ENCODE measurements around the gene TMEM30B.
"Not testable (repeated sequence)": the region's sequence is repeated elsewhere in the genome, so short reads cannot be mapped to it uniquely, and the experiment has no call there.

TMEM30B gene, protein sequence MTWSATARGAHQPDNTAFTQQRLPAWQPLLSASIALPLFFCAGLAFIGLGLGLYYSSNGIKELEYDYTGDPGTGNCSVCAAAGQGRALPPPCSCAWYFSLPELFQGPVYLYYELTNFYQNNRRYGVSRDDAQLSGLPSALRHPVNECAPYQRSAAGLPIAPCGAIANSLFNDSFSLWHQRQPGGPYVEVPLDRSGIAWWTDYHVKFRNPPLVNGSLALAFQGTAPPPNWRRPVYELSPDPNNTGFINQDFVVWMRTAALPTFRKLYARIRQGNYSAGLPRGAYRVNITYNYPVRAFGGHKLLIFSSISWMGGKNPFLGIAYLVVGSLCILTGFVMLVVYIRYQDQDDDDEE

DNA sequence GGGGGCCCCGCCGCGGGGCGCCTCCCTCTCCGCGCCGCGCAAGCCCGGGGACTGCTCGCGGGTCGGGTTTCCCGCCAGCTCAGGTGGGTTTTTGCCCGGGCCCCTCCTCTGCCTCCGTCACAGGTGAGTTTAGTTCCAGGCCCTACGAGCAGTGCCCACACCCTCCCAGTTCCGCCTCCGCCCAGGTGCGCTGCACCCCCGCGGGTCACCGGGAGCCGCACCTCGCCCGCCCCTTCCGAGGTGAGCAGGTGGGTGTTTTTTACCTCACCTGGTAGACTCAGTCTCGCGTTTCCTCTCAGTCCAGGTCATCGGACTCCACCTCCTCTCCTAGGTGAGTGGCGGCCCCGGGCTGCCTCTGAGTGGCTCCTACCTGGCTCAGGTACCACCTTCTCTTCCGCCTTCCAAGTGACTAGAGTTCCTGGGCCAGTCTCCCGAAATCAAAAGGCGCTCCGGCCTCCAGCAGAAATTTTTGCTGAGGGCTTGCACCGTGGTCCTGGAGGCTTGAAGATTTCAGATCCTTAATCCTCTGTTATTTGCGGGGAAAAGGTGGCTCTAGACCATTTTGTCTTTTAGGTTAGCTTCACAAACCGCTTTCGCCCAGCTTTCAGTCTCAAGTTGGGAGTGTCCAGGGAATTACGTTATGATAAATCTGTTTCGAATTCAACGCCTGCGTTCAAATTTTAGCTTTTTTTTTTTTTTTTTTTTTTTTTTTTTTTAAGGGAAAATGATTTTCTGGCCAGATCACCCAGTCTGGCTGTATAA, at the start of gene TMEM30B:
Gene TMEM30B (minus strand): TSS at position 153 of the 762 bp plus-strand sequence. CDS start 191 bp downstream, outside the sequence.
- DNase-seq: no peak

DNA sequence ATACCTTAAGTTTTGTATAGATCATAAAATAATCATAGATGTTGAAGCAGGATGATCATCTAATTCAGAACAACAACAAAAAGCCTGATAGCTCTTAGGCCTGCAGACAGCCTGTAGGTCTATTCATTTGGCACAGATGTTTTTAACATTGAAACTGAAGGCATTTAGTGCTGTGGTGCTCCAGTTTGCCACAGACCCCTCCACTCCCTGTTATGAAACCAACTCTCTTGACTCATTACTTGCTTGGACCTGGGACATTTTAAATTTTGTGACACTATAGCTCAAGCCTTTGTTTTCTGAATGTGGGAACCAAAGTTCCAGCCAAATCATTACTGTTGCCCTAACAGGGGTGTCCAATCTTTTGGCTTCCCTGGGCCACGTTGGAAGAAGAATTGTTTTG, 49.4 kb upstream of the TMEM30B start:
- DNase-seq: no peak

DNA sequence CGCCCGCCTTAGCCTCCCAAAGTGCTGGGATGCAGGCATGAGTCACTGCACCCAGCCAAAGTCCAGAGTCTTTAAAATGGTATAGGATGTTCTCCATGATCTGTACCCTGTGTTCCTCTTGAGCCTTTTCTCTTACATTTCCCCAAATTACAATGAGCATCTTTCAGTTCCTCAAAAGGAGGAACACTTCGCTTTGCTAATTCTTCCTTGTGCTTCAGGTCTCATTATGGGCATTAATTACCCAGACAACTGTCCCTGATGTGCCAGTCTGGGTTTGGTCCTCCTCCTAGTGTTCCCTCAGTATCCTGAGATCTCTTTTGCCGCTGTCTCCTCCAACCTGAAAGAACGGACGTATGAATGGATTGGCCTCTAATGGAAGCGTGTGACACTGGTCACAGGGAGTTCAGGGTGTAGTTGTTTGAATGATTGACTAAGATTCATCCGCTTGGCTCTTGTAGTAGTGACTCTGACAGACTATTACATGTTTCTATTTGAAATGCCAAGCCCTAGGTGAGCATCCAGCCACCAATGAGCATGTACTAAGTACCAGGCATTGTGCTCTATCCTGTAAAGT, 48.4 kb upstream of the TMEM30B start:
- no peak for DNase-seq

DNA sequence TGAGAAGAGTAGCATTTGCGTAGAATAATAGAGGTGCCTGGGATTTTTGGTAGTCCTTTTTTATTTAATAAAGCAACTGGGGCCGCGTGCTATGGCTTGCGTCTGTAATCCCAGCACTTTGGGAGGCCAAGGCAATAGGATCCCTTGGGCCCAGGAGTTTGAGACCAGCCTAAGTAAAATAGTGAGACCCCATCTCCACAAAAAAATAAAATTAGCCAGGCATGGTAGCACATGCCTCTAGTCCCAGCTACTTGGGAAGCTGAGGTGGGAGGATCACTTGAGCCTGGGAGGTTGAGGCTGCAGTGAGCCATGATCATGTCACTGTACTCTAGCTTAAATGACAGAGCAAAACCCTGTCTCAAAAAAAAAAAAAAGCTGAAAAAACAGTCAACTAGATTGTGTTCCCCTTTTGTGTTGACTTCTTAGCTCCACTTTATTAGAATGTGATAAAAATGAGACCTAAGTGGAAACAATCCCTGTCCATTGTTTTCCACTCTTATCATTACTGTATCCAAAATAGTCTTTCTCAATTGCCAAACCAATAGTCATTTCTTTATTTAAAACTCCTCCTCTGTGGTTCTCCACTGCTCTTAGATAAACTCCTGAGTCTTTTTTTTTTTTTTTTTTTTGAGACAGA, 47.6 kb upstream of the TMEM30B start:
- DNase-seq: no peak

DNA sequence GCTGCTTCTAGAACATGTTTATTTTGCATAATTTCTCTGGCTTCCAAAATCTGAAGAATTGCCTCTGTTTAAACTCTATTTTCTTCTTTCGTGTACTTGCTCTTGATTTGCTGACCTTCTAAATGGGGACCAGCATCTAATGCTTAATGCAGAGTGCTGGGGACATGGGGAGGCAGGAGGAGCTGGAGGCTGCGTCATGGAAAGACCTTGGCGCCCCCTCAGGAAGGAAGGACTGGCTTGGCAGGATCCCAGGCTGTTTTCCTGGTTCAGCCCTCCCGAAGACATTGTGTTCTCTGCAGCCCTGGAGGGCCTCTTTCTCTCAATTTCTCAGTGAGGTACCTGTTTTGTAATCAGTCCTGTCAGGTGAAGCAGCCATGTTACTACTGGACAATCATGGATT, 45.7 kb upstream of the TMEM30B start:
- no peak for DNase-seq

DNA sequence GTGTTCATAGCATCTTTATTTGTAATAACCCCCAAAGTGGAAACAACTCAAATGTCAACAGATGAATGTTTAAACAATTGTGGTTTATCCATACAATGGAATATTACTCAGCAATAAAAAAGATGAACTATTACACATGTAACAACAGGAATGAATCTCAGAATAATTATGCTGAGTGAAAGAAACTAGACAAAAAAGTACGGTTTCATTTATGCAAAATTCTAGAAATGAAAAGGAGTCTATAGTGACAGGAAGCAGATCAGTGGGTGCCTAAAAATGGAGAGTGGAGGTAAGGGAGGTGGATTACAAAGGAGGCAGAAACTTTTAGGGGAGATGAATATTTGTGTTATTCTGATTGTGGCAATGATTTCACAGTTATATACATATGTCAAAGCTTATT, 45.0 kb upstream of the TMEM30B start:
- DNase-seq: no peak

DNA sequence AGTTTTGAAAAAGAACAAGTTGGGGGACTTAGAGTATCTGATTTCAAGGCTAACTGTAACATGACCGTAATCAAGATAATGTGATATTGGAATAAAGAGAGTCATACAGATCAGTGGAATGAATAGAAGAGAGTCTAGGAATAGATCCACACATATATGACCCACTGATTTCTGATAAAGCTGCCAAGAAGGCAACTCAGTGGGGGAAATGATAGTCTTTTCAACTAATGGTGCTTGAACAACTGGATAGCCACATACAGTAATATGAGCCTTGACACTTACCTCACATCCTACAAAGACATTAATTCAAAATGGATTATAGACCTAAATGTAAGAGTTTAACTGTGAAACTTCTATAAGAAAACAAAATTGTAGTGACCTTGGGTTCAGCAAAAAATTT, 44.0 kb upstream of the TMEM30B start:
- DNase-seq: no peak

DNA sequence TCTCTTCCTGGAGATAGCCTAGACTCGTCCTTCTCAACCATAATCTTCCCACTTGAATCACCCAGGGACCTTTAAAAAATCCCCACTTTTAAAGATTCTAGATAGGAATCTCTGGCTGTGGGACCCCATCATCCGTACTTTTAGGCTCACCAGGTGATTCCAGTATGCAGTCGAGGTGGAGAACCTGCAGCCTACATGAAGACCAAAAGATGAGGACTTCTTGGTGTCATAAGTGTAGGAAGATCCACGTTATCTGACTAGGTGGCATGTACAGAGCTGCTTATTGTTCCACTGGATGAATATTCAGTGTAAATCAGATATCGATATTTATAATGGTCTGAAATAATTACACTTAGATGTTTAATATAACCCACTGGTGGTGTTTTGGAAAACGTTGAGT, 42.8 kb upstream of the TMEM30B start:
- DNase-seq: no peak

DNA sequence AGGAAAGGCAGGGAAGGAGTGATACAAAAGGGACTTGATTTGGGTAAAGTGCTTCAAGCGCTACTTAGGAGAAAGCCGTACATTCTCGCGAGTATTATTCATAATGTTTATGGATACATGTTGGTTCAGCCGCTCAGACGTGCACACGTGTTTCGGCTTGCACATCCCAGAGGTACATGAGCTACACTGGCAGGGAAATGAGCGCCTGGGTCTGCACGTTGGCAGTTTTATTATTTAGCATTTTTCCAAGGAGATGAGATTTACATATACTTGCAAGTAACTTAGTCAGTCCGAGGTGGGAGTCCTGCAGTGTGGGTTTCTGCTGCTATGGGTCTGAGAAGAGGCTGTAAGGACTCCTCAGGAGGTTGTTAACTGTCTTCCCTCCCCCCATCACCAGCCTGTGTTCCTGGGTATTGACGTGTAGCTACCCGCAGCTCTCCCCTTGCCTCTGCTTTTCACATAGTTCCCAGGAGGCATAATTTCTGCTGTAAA, 41.7 kb upstream of the TMEM30B start:
- DNase-seq: peak; percentile 3

DNA sequence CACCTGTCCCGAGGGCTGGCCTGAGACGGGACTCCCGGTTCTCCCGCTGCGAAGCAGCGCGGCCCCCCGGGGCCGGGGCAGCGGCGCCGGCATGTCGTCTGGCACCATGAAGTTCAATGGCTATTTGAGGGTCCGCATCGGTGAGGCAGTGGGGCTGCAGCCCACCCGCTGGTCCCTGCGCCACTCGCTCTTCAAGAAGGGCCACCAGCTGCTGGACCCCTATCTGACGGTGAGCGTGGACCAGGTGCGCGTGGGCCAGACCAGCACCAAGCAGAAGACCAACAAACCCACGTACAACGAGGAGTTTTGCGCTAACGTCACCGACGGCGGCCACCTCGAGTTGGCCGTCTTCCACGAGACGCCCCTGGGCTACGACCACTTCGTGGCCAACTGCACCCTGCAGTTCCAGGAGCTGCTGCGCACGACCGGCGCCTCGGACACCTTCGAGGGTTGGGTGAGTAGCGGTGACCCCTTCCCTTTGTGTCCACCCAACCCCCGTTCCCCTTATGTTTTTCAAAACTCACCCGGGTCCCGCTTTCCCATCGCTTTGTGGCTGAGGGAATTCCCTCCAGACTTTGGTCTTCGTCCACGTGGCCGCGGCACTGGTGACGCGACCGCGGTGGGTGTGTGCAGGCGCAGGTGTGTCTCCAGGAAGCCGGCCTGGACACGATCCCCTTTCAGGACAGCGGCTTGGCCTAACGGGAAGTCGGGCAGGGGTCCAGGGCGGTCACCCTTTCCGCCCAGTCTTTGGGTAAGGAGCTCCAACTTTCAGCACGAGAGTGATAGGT, 41.1 kb upstream of the TMEM30B start:
- no peak for DNase-seq

DNA sequence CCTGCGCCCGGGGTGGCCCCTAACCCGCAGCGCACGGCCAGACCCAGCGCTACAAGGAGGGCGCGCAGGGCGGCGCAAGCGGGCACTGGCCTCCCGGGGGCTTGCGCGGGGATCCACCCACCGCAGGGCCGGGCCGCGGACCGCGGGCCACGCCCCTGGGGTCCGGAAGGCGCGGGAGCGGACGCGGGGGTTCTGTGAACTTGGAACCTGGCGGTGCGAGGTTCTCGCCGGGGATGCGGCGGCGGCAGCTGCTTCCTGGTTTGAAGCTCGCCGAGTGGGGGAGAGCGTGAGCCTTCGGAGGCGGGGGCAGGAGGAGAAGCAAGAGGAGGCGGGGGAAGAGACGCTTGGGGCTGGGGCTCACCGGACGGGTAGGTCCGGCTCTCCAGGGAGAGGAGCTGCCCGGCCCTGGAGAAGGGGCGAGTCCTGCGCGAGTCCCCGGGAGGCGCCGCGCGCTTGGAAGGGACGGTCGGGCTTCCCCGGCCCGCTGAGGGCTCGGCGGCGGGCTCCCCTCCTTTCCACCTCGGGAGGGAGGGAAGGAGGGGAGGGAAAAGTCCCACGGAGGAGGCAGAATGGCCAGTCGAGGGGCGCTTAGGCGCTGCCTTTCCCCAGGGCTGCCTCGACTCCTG, 40.4 kb upstream of the TMEM30B start, which contains the start of gene PRKCH:
Gene PRKCH (plus strand): TSS at position 195 of the 626 bp plus-strand sequence. CDS start 523 bp downstream, outside the sequence.
- peak; percentile 4 for DNase-seq

DNA sequence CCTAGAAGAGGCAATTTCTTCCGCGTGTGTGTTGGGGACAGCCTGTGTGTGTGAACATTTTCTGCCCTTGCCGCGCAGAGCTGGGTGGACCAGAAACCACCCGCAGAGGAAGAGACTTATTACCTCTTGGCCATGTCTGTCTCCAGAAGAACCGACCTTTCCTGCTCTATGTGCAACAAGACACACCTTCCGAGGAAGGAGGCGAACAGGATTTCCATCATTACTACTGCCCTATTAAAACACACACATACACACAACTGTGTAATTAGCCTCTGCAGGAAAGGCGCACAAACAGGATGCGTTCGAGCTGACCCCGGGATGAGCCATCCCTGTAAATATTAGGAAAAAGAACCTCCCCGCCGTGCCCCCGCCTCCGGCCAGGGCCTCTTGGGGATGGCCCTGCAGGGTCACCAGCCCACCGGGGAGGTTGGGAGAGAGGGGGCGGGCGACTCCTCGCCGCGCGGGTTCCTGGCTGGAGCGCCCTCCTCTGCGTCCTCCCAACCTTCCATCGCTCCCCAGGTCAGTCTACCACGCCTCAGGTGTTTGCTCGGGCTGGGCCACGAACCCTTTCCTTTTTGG, 39.8 kb upstream of the TMEM30B start:
- DNase-seq: no peak

DNA sequence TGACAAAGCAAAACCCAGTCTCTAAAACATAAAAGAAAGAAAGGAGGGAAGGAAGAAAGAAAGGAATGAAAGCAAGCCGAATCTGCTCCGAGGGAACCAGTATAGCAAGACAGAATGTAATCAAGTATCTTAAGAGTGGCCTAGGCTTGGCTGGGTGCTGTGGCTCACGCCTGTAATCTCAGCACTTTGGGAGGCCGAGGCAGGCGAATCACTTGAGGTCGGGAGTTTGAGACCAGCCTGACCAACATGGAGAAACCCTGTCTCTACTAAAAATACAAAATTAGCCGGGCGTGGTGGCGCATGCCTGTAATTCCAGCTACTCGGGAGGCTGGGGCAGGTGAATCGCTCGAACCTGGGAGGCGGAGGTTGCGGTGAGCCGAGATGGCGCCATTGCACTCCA, 39.0 kb upstream of the TMEM30B start:
- DNase-seq: not testable (repeated sequence)

DNA sequence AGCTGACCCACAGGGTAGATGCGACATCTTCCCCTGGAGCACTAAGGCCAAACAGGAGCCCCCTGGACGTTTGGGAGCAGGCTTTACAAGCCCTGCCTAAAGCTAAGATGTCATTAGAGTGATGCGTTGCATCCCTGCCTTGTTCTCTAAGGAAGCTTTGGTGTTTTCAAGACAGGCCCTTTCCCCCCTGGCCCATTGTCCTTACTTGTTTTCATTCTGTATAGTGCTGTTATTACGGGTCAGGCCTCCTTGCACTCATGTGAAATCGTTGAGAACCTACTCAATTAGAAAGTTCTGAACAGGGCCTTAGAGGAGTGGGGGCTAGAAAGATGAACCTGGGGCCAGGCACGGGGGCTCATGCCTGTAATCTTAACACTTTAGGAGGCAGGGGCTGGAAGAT, 38.6 kb upstream of the TMEM30B start:
- DNase-seq: no peak

DNA sequence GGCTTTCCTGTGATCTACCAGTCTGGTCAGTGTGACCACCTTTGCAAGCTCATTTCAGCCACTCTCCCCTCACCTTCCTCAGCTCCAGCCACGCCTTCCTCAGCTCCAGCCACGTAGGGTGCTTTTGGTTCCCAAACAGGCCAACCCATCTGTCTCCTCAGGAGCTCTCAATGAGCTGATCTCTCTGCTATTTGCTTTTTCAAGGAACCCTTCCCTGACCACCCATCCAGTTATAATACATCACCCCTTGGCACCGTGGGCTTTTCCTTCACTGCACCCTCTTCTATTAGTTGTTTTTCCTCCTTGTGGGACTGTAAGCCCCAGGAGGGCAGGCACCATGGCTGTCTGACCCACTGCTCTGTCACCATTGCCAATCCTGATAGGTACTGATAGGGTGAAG, 37.9 kb upstream of the TMEM30B start:
- no peak for DNase-seq

DNA sequence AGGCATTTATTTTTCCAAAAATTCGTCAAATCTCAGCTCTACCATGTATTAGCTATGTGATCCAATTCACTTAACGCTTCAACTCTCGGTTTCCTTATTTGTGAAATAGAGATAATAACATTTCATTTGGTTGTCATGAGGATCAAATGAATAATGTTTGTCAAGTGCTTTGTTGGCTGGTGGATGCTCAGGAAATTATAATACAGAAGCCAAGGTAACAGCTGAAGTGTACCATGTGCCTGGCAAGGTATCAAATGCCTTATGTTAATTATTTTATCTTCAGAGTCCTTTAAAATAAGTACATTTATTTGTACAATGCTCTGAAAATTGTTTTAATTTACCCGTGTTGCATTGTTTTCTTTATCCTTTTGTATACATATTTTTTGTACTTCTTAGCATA, 34.2 kb upstream of the TMEM30B start:
- no peak for DNase-seq

DNA sequence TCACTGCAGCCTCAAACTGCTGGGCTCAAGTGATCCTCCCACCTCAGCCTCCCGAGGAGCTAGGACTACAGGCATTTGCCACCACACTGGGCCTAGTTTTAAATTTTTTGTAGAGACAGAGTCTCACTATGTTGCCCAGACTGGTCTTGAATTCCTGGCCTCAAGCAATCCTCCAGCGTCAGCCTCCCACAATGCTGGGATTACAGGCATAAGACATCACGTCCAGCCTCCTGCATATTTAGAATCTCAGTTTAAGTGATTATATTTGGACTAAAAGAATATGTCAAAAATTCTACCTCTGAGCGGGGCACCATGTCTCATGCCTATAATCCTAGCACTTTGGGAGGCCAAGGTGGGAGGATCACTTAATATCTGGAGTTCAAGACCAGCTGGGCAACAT, 27.6 kb upstream of the TMEM30B start:
- DNase-seq: not testable (repeated sequence)

DNA sequence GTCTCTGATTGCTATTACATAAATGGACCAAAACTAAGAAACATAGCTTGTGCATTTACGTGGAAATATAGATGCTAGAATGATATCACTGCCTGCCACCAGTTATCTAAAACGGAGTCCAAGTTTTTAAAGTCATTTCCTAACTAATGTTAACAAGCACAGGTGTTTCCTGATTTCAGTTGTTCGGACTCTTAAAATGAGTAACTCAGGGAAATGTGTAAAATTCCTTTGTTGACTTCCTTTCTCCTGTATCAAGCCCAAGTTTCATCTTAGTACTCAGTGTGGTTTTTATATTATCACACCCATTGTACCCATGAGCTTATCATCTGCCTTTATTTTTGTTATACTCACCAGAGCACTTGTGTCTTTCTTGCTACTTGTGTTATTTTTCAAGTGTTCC, 27.1 kb upstream of the TMEM30B start:
- DNase-seq: no peak

DNA sequence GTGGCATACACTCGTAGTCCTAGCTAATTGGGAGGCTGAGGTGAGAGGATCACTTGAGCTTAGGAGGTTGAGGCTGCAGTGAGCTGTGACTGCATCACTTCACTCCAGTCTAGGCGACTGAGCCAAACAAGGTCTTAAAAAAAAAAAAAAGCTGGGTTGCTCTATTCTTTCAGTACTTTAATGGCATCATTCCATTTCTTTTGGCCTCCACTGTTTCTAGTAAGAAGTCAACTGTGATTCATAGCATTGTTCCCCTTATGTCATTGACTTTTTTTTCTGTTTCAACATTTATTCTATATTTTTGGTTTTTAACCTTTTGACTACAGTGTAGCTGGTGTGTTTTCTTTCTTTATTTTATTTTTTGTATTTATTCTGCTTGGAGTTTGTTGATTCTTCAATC, 23.6 kb upstream of the TMEM30B start:
- DNase-seq: no peak

DNA sequence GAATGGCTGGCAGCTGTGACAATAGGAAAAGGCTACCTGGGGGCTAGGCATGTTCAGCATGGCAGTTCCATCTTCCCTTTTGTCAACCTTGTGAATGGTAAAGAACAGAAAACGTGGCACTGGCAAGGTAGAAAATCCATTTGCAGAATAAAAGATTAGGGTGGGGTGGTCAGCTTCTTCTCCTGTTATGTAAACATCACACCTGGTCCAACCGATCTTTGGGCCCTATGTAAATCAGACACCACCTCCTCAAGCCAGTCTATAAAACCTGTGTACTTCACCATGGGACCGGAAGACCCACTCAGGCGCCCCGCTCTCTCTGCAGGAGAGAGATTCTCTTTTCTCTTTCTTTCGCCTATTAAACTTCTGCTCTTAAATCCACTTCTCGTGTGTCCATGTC, 19.6 kb upstream of the TMEM30B start:
- DNase-seq: no peak

DNA sequence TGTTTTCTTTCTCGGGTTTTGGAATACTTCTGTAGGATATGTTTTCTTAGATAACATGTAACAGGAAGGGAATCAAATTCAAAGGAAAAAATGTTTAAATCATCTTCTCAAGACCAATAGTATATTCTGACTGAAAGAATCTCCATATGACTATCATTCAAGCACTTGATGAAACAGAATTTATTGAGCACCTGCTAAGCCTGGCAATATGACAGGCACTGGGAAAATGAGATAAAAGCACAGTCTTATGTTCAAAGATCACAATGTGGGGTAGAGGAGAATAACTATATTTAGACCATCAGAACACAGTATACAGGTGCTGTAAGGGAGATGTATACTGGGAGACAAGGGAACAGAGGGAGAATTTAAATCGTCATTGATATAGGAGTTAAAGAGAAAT, 19.1 kb upstream of the TMEM30B start:
- DNase-seq: no peak

DNA sequence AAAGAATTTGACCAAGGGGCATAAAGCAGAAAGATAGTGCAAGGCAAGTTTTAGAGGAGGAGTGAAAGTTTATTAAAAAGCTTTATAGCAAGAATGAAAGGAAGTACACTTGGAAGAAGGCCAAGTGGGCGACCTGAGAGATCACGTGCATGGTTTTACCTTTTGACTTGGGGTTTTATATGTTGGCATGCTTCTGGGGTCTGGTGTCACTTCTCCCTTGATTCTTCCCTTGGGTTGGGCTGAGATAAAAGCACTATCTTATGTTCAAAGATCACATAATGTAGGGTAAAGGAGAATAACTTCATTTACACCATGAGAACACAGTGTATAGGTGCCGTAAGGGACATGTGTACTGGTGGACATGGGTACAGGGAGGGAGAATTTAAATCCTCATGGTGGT, 17.7 kb upstream of the TMEM30B start:
- no peak for DNase-seq

Data from HCEC 1CT (cell line).